Ovary (tissue), 3 donors: ENCODE results near the gene SBNO1.
"Not testable (repeated sequence)": the region's sequence is repeated elsewhere in the genome, so short reads cannot be mapped to it uniquely, and the experiment has no call there.

Experiments
- CTCF ChIP-seq, 3 donors: fragments of 450-650 bp in 2 of 3; fragments of 200-600 bp in 1 of 3; IDR thresholded peaks; one replicate each; pipeline versions ENCODE4 v1.5.1 to v1.8.0; 2016 to 2022; ENCODE audit warnings: antibody characterized with exemption in 3 of 3, mild to moderate bottlenecking in 1 of 3
- POLR2A ChIP-seq: fragments of 450-650 bp; IDR thresholded peaks from one replicate; pipeline ENCODE4 v1.6.1; 2017; ENCODE audit warnings: antibody characterized with exemption, mild to moderate bottlenecking, moderate library complexity
- donor health status: DM: no; HTN: no; CAD: no.

- TF ChIP-seq CTCF (IDR thresholded peaks at IDR 0.05); POLR2A: not testable (repeated sequence)
Measured at GRCh38 chr12:123313046-123313445, 51.6 kb downstream of the SBNO1 start.
